GM18858 (cell line): ENCODE measurements around the gene RGCC.

Experiments used
- ATAC-seq: cut with Tn5 transposase; IDR thresholded peaks from one replicate; pipeline ENCODE4 v1.9.1; 2021; ENCODE audit not compliant: unreplicated experiment

The RGCC gene

DNA sequence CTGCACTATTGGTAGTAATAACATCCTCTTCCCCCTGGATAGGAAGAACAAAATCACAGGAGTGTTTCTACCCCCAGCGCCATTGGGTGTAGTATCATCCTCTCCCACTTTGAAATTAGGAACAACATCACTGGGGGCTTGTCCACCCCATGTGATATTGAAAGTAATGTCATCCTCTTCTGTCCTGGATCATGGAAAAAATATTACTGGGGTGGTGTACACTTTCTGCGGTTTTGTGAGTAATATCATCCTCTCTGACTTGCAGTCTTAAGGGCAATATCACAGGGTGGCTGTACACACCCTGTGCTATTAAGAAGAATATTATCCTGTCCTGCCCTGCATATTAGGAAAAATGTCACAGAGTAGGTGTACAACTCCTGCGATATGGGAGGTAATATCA, 4.9 kb upstream of the RGCC start:
- no peak for ATAC-seq

- no peak for ATAC-seq
Measured at GRCh38 chr13:41453620-41454019, 3.7 kb upstream of the RGCC start.

DNA sequence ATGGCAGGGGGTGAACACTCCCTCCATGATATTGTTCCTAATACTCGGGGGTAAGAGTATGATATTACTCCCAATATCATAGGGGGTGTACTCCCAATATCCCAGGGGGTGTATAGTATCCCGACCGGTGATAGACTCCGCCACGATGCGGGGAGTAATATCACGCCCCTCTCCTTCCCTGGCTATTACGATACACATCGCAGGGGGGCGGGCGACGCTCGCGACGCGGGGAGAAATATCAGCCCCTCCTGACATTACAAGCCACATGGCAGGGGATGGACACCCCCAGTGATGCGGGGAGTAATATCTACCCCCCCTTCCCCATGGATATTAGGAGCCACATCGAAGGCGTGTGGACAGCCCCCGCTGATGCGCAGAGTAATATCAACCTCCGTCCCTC, 3.2 kb upstream of the RGCC start:
- ATAC-seq = no peak

DNA sequence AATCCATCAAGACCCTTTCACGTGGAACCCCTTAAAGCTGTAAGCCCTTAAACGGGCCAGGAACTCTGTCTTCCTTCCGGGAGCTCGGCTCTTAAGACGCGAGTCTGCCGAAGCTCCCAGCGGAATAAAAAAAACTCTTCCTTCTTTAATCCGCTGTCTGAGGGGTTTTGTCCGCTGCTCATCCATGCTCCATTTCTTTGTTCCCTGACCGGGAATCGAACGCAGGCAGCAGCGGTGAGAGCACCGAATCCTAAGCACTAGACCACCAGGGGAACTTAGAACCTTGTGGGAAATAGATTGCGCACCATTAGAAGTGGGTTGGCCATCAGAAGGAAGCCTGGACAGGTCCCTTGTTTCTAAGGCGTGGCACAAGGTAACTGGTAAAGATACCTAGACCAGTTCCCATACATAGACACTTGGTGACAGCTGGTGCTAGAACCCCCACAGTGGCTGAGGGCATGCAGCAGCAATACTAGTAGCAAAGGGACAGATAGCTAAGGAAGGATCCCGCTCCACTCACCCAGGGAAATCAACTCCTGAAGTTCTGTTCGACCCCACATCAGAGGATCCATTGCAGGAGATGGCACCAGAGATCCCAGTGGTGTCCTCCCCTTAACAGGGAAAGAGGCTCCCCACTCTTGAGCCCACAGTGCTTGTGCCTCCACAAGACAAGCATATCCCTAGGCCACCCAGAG, 1.5 kb upstream of the RGCC start:
- no peak for ATAC-seq

- no peak for ATAC-seq
Measured at GRCh38 chr13:41457589-41458186, 338 bp downstream of the RGCC start.

DNA sequence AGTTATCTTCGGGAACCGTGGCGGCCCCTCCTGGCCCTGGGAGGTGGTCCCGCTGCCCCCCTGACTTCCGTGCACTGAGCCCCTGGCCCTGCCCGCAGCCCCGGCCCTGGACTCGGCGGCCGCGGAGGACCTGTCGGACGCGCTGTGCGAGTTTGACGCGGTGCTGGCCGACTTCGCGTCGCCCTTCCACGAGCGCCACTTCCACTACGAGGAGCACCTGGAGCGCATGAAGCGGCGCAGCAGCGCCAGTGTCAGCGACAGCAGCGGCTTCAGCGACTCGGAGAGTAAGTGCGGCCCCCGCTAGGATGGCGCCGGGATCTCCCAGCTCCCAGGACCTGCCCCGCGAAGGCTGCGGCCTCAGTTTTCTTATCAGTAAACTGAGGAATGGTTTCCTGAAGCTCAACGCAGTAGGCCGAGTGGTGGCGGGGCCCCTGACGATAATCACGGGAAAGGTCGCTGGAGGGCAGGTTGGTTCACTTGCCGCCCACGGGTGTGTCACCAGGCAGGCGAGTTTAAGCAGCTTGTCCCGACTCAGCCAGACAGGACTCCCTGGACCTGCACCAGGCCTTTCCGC, 924 bp downstream of the RGCC start:
- no peak for ATAC-seq

GRCh38 chr13:41458761-41459431, 1.5 kb downstream of the RGCC start:
- ATAC-seq = no peak

DNA sequence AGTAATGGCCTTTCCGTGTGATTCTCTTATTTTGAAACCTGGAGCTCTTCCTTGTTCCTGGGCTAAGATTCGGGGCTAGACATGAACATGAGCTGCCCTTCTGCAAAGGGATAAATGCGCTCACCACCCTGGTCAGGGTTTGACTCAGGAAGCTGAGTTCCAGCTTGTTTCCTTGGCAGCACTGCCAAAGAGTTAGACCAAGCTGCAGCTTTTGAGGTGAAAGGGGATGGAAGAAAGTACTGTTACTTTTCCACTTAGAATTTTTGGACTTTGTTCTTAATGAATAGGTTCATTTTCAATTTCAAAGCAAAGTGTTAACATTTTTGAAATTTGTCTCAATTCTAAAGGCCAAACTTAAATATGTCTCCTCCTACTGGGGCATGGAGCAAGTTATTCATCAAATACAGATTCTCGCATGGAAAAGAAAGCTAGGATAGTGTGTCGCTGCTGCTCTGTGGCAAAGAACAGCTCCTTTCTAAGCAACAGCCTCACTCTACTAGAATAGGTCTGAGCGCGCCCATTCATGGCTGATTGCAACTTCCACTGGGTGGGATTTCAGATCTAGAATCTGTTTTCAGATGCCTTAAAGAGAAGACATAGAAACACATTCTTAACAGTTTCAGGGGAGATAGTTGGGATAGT, 2.2 kb downstream of the RGCC start:
- ATAC-seq = no peak

- ATAC-seq = no peak
Measured at GRCh38 chr13:41460074-41460465, 2.7 kb downstream of the RGCC start.

DNA sequence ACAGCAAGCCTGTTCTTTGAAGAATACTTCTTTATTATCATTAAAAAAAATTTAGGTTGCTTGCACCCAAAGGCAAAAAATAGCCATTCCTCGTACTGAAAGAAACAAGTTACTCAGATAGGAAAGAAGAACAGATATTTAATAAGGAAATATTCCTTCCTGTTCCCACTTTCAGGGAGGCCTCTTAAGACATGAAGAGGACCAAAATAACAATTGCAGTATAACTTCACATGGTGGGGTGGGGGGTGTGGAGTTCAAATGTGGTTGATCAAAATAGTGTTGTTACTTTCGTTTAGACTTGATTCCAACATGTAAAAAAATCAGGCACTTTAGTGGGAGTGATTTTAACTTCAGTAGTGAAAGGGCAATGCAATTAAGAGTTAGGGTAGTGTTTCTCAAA, 3.6 kb downstream of the RGCC start:
- ATAC-seq = no peak

DNA sequence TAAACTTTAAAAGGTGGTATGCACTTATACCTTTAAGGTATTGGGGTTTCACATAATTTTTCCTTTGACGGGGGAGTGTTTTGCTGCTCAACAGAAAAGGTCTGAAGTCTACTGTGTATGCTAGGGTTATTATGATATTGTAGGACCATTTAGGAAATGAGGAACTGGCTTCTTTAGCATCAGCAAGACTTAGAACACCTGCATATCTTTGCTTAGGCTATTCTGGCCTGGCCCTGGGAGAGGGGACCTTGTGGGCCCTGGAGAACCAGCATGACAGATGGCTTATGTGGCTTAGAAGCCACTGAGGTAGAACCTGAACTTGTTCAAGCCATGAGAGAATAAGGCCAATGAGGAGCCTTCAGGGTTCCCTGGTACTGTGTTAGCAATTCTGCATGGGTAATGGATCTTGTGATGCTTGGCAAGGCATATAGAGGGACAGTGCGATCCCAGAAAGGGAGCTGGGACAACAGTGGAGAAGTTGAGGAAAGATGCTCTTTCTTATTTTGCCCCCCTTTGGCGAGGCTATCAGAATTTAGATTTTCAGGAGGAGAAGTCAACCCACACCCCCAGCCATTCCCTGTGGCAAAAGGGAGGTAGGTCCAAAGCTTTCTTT, 4.3 kb downstream of the RGCC start:
- no peak for ATAC-seq

DNA sequence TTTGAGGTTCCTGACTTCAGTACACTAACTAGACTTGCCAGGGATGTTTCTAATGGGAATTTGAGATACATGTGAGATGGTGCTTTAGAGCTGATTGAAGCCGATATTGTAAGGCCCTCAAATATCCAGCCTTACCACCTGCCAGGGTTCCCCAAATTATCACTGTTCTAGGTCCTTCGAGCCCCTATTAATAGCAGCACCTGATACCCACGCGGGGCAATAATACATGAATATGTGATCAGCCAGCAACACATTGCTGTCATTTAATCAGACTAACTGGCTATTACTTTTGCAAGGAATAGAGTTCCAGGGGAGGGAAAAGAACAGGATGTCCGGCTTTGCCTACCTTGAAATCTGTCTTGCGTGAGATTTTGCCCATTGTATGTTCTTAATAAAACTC, 5.1 kb downstream of the RGCC start:
- ATAC-seq = no peak

DNA sequence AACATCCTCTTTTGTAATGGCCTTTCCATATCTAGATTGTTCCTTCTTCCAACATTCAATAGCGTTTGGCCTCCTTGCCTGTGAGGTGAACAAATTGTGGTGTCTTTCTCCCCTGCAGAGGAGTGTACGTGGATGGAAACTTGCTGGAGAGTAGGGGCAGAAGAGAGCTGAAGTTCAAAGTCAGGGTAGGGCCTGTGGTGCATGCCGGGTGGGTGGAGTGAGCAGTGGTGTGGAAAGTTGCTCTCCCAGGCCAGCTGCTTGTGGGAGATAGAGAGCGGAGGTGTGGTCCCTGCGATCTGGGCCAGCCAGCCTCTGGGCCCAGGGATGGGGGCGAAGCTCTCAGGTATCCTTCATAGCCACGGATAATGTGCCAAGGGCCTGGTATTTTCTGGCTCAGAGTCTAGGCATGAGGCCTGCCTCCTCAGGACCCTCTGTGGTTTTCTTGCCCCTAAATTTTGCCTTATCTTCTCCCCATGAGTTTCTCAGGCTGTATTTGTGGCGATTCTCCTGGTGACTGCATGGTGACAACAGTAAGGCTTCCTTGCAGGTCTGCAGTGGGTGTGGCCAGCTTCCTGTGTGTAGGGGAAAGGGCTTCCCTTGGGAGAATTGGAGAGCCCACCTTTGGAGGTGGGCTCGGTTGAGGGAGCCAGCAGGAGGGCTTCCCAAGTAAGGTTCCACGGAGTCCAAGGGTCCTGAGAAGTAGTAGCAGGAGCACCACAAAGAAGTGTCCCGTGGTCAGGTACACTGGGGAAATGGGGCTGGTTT, 6.7 kb downstream of the RGCC start:
- peak; percentile 26 for ATAC-seq

DNA sequence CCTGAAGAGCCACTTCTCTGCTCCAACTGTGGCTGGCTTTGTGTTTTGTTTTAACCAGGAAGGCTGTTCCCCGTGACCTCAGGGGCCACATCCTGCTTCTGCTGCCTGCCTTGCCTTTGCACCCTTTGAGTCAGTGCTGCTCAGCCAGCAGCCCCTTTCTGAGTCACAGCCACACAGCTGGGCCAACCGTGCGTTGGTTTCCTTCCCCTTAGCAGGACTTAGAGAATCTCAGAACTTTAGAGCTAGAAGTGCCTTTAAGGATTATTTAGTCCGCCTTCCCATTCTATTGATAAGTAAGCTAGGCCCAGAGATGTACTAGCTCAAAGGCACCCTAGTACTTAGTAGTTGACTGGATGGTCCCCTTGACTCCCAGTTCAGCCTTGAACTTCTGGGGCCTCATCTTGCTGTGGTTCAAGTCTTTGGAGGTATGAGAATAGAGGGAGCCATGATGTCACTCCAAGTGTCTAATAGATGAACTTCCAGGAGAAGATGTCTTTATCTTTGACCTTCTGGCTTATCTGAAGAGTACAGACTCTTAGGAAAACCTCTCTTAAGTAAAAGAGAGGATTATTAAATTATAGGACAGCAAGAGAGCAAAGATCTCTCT, 8.0 kb downstream of the RGCC start:
- peak; percentile 91 for ATAC-seq

DNA sequence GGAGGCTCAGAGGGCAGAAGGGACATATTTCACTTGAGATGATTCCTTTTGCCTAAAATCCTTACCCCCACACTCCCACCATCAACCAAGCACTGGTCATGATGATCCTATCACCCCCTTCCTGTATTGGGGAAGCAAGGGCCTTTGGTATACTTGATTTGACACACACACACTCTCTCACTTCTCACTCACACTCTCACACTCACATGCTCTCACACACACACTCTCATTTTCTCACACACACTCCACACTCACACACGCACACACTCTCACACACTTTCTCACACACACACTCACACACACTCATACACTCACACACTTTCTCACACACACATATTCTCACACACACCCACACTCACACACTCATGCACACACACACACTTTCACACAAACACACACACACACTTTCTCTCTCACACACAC, 8.6 kb downstream of the RGCC start:
- ATAC-seq = no peak

GRCh38 chr13:41467425-41467945, 10.1 kb downstream of the RGCC start:
- ATAC-seq = no peak

DNA sequence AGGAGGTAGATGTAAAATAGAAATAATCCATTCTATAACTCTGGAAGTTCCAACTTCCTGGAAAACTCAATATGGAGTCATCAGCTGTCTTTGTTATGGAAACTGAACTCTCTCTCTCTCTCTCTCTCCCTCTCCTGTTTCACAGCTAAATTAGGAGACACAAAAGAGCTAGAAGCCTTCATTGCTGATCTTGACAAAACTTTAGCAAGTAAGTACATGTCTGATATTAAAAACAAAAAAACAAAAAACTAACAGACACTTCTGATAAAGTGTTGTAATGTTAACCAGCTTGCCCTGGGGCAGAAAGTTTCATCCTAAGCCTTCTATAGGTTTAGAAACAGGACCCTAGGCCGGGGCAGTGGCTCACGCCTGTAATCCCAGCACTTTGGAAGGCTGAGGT, 11.3 kb downstream of the RGCC start:
- ATAC-seq = no peak

DNA sequence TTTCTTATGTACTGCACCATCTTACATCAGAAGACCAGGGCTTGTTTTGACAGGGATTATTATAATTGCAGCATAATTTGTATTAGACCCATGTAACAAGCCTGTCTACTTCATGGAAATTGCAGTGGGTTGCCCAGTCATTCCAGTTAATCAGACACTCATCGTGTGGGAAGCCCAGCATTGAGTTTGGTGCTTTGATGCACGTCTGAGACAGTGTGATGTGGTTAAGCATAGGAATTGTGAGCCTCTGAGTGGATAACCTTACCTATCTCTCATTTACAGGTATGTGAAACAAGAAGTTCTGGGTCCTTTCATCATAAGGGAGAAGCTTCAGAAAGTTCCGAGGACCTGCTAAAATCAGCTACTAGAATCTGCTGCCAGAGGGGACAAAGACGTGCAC, 12.8 kb downstream of the RGCC start:
- no peak for ATAC-seq

- ATAC-seq = no peak
Measured at GRCh38 chr13:41471785-41472184, 14.4 kb downstream of the RGCC start.

GRCh38 chr13:41487222-41487621, 29.9 kb downstream of the RGCC start:
- ATAC-seq = no peak
